GM23248 (cell line): ENCODE data around the gene ANO1.

ENCODE experiments used
- EZH2 ChIP-seq: fragments of 200-600 bp; sonication (generic); IDR thresholded peaks from 2 replicates; pipeline ENCODE4 v1.6.1; 2018; ENCODE audit warnings: antibody characterized with exemption, mild to moderate bottlenecking; ENCODE audit not compliant: insufficient read depth, poor library complexity, severe bottlenecking
- EZH2phosphoT487 ChIP-seq: fragments of 200-600 bp; sonication (generic); IDR thresholded peaks from 2 replicates; pipeline ENCODE4 v1.6.1; 2018; ENCODE audit warnings: antibody characterized with exemption, moderate library complexity, mild to moderate bottlenecking, low read depth; ENCODE audit not compliant: insufficient read depth

GRCh38 chr11:70080763-70081162 is 2.6 kb downstream of the ANO1 start:
- TF ChIP-seq EZH2 (no peak), EZH2phosphoT487 (no peak)
